ENCODE results near the gene ATP2B2.

GRCh38 chr3:10519236-10519635 is 13.8 kb upstream of the ATP2B2 start:
- TF ChIP-seq CTCF (IDR thresholded peaks at IDR 0.05 in 4 of 5, conservative IDR thresholded peaks at IDR 0.05 in 1 of 5) (no peak), POLR2A (IDR thresholded peaks at IDR 0.05) (no peak)
